GM13976 (cell line): Measurements from ENCODE around the gene SMTNL1.

Experiments used
- DNase-seq: peaks from one replicate; pipeline ENCODE4 v3.0.0; 2012; ENCODE audit warnings: low spot score
- in situ Hi-C: fragments of 300-500 bp; cut with MboI; formaldehyde crosslinking; loops from one replicate; pipeline ENCODE4 v1.12.0; 2022; ENCODE audit warnings: low sequenced_read_pairs, mixed read lengths, inconsistent platforms; ENCODE audit not compliant: unreplicated experiment
- TF ChIP-seq, protein P1 (sequence below): IDR thresholded peaks from 2 replicates; pipeline ENCODE4 v1.5.1; 2012; ENCODE audit warnings: borderline replicate concordance, mild to moderate bottlenecking; ENCODE audit not compliant: insufficient read depth; ENCODE audit errors: extremely low read depth, missing control alignments, control extremely low read depth

SMTNL1 gene

DNA sequence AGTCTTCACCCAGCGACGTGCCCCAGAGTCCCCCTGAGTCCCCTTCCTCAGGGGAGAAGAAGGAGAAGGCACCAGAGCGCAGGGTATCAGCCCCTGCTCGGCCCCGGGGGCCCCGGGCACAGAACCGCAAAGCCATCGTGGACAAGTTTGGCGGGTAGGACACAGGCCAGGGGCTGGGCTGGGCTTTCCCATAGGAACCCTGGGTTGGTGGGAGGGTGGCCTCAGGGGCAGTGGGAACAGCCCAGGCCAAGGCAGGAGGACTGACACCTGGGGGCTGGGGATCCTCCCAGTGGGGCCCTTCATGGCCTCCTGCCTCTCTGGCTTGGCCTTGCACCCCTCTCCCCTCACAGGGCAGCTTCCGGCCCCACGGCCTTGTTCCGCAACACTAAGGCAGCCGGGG lies 8.5 kb downstream of the SMTNL1 start:
- no peak for DNase-seq
- TF ChIP-seq, protein P1, sequence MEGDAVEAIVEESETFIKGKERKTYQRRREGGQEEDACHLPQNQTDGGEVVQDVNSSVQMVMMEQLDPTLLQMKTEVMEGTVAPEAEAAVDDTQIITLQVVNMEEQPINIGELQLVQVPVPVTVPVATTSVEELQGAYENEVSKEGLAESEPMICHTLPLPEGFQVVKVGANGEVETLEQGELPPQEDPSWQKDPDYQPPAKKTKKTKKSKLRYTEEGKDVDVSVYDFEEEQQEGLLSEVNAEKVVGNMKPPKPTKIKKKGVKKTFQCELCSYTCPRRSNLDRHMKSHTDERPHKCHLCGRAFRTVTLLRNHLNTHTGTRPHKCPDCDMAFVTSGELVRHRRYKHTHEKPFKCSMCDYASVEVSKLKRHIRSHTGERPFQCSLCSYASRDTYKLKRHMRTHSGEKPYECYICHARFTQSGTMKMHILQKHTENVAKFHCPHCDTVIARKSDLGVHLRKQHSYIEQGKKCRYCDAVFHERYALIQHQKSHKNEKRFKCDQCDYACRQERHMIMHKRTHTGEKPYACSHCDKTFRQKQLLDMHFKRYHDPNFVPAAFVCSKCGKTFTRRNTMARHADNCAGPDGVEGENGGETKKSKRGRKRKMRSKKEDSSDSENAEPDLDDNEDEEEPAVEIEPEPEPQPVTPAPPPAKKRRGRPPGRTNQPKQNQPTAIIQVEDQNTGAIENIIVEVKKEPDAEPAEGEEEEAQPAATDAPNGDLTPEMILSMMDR: no peak
- in situ Hi-C loops: no loop called here

DNA sequence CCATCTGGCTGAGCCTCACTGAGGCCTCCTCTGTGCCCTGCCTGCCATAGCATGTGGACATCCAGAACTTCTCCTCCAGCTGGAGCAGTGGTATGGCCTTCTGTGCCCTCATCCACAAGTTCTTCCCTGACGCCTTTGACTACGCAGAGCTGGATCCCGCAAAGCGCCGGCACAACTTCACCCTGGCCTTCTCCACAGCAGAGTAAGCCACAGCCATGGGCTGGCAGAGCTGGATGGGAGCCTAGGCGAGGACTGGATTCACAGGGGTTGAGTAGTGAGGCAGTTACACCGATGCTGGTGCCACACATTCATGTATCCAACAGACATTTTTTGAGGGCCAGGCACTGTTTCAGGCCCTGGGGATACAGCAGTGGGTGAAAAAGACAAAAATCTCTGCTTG lies 9.1 kb downstream of the SMTNL1 start:
- no peak for DNase-seq
- in situ Hi-C loops: no loop called here
- TF ChIP-seq, protein P1: no peak

- peak; percentile 80 for DNase-seq
- TF ChIP-seq, protein P1: no peak
- in situ Hi-C loops: no loop called here
Measured at GRCh38 chr11:57546869-57547475, 9.6 kb downstream of the SMTNL1 start.

GRCh38 chr11:57547854-57548377 lies 10.5 kb downstream of the SMTNL1 start:
- TF ChIP-seq, protein P1: no peak
- peak; percentile 82 for DNase-seq
- in situ Hi-C loops: no loop called here

- DNase-seq: no peak
- in situ Hi-C loops: no loop called here
- TF ChIP-seq, protein P1: no peak
Measured at GRCh38 chr11:57549983-57550382, 12.6 kb downstream of the SMTNL1 start.

- in situ Hi-C loops: no loop called here
- TF ChIP-seq, protein P1: no peak
Measured at GRCh38 chr11:57551941-57552340, 14.5 kb downstream of the SMTNL1 start.

More at GRCh38 chr11:57551941-57552340, 14.5 kb downstream of the SMTNL1 start:
- DNase-seq: no peak
